Activated T-helper 2 cell treated with anti-CD3 and anti-CD28 coated beads, Interferon-gamma antibody, Interleukin-2, Interleukin-4, amounts not matched to agents 10 μg/mL and 5 μg/mL and 100 μg/mL, durations not matched to agents 14 hours and 24 hours and 36 hours (primary cell): ENCODE measurements around the gene ERC2. TPM values are rescaled to one million over a fixed set of nuclear protein-coding genes. Genes with fewer than 3 reads are reported as not detected.

ENCODE experiments used
- DNase-seq: peaks from one replicate; pipeline ENCODE4 v3.0.0; 2021; ENCODE audit warnings: low spot score
- H3K27ac Mint-ChIP-seq: one replicate; pipeline ENCODE4 v1.8.0; 2021; ENCODE audit warnings: mixed read lengths
- H3K27me3 Mint-ChIP-seq: one replicate; pipeline ENCODE4 v1.8.0; 2021; ENCODE audit warnings: low read depth, mixed read lengths
- H3K36me3 Mint-ChIP-seq: one replicate; pipeline ENCODE4 v1.8.0; 2021; ENCODE audit warnings: low read depth, mixed read lengths
- H3K4me1 Mint-ChIP-seq: one replicate; pipeline ENCODE4 v1.8.0; 2021; ENCODE audit warnings: low read depth, mixed read lengths
- H3K4me3 Mint-ChIP-seq: one replicate; pipeline ENCODE4 v1.8.0; 2021; ENCODE audit warnings: low read depth, mild to moderate bottlenecking, moderate library complexity, mixed read lengths
- H3K9me3 Mint-ChIP-seq: one replicate; pipeline ENCODE4 v1.8.0; 2021; ENCODE audit warnings: mixed read lengths
- intact Hi-C: fragments of 100-400 bp; cut with micrococcal nuclease; formaldehyde crosslinking; loops from one replicate; pipeline ENCODE4 v1.15.1; 2023
- total RNA-seq: library from RNA; stranded (reverse); gene quantifications from 2 replicates; pipeline ENCODE4 v1.2.3, GENCODE V29; 2022

ERC2 gene
- total RNA-seq, 1 donor from 2014 or later, result 0.09 TPM

DNA sequence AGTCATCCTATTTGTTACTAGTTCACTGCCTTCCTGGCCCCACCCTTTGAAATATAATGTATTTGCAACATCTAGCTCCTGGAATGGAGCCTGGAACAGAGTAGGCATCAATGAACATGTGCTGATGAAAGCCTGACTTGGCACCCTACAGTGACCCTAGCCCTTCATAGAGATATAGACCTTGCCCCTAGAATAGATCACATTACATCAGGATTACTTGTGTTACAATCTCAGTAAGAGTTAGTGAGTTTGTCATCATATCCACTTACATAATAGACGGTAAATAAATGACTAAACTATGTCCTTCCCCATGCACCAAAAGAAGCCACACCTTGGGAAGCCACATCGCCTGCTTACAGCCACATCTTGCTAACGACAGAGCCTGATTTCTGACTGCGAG, 870.6 kb downstream of the ERC2 start:
- no peak overlapping the region for H3K27ac Mint-ChIP-seq
- no peak for DNase-seq
- peaks cover 4% of the 10 kb centered on the region for H3K27me3 Mint-ChIP-seq
- H3K9me3 Mint-ChIP-seq, result no peaks in the 10 kb centered on the region
- intact Hi-C loops, result no loop called here
- no peaks in the 10 kb centered on the region for H3K4me1 Mint-ChIP-seq
- no peaks in the 10 kb centered on the region for H3K36me3 Mint-ChIP-seq
- H3K4me3 Mint-ChIP-seq, result no peak overlapping the region

DNA sequence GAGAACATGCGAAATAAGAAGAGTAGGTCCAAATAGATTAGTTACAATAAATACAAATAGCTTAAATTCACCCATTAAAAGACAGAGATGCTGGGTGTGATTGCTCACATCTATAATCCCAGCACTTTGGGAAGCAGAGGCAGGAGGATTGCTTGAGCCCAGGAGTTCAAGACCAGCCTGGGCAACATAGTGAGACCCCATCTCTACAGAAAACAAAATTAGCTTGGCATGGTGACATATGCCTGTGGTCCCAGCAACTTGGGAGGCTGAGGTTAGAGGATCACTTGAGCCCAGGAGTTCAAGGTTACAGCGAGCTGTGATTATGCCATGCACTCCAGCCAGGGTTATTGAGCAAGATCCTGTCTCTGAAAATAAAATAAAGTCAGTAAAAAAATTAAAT, 872.1 kb downstream of the ERC2 start:
- Mint-ChIP-seq H3K27ac (no peak overlapping the region), H3K4me3 (no peak overlapping the region), H3K9me3 (no peaks in the 10 kb centered on the region), H3K4me1 (no peaks in the 10 kb centered on the region), H3K27me3 (no peaks in the 10 kb centered on the region), H3K36me3 (no peaks in the 10 kb centered on the region)
- intact Hi-C loops, result no loop called here
- DNase-seq, result no peak

DNA sequence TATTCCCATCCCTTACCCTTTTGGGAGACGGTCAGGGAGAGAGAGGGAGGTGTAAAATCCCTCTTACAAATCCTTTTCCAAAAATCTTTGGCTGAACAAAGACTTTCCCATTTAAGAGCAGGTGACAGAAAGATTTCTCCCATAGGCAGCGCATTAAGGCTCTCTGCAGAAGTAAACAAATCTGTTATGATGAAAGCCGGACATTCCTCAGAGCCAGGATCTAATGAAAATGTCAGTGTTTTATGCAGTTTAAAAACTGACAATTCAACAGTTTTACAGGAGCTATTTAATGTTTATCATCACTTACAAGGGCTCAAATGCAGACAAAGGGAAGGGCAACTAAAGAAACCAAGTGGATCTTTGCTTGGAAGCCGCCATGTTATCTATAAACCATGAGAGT, 872.8 kb downstream of the ERC2 start:
- intact Hi-C loops, result no loop called here
- Mint-ChIP-seq H3K36me3 (no peaks in the 10 kb centered on the region), H3K4me3 (no peak overlapping the region), H3K27me3 (no peaks in the 10 kb centered on the region), H3K27ac (no peak overlapping the region), H3K4me1 (no peaks in the 10 kb centered on the region), H3K9me3 (no peaks in the 10 kb centered on the region)
- DNase-seq, result no peak

DNA sequence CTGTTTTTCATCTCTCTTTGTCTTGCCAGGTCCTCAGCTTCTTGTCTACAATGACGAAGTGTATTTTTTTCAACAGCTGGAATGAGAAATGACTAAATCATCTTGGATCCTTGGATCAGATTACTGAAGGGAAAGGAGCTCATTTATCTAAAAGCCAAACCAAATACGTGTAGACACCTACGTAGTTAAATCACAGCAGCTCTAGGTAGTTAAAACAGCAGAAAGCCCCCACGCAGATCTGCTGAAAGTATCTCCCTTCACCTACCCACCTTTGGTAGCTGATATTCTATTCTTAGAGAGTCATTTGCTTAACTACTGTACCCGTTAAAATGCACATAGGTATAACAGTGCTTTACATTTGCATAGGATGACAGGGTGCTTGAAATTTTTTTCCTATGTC, 875.7 kb downstream of the ERC2 start:
- DNase-seq, result no peak
- no peak overlapping the region for H3K27ac Mint-ChIP-seq
- no peak overlapping the region for H3K4me3 Mint-ChIP-seq
- H3K36me3 Mint-ChIP-seq, result no peaks in the 10 kb centered on the region
- intact Hi-C loops, result no loop called here
- no peaks in the 10 kb centered on the region for H3K9me3 Mint-ChIP-seq
- no peaks in the 10 kb centered on the region for H3K27me3 Mint-ChIP-seq
- no peaks in the 10 kb centered on the region for H3K4me1 Mint-ChIP-seq

DNA sequence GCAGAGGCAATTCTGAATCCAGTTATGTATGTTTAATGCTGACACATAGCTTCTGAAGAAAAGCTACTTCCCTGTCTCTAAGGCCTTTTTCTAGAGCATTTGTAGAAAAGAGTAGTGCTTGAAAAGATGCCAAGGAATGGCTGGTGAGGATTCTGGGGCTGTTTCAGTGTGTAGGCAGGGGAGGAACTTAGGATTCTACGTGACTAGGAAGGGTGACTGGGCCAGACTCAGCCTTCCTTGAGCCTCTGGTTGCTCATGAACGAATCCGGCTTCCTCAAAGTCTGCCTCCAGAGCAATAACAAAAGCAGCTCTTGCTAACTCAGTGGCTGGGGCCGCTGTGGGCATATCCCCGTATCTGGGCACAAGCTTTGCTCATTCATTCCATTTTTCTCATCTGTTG, 876.4 kb downstream of the ERC2 start:
- H3K27me3 Mint-ChIP-seq, result no peaks in the 10 kb centered on the region
- no peaks in the 10 kb centered on the region for H3K4me1 Mint-ChIP-seq
- H3K4me3 Mint-ChIP-seq, result no peak overlapping the region
- intact Hi-C loops, result no loop called here
- H3K9me3 Mint-ChIP-seq, result no peaks in the 10 kb centered on the region
- no peaks in the 10 kb centered on the region for H3K36me3 Mint-ChIP-seq
- H3K27ac Mint-ChIP-seq, result no peak overlapping the region
- DNase-seq, result no peak

DNA sequence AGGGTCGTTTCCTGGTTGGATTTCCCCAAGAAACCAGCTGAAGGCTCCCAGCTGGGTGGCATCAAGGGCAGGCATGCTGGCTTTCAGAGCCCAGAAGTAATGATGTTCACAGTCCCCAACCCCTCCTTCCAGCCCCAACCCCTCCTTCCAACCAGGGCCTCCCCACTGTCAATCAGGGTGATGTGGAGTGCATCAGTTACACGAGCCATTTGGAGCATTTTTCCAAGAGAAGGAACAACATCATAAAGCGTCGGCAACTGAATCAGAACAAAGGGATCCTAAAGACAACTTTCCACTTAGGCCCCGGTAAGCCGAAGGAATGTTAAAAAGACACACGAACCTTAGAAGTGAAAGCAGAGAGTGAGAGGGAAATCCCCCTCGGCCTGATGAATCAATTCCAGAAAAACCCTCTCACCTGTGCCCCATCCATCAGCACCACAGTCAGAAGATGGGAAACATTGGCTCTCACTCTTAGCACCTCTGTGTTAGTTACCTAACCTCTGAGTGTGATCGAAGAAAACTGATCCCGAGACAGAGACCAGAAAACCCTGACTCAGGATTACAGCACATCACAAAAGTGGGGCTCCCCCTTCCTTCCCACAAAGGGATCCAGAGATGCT, 880.0 kb downstream of the ERC2 start:
- intact Hi-C loops, result no loop called here
- Mint-ChIP-seq H3K27me3 (no peaks in the 10 kb centered on the region), H3K4me1 (no peaks in the 10 kb centered on the region), H3K27ac (no peak overlapping the region), H3K4me3 (no peak overlapping the region), H3K9me3 (no peaks in the 10 kb centered on the region), H3K36me3 (no peaks in the 10 kb centered on the region)
- DNase-seq, result no peak

DNA sequence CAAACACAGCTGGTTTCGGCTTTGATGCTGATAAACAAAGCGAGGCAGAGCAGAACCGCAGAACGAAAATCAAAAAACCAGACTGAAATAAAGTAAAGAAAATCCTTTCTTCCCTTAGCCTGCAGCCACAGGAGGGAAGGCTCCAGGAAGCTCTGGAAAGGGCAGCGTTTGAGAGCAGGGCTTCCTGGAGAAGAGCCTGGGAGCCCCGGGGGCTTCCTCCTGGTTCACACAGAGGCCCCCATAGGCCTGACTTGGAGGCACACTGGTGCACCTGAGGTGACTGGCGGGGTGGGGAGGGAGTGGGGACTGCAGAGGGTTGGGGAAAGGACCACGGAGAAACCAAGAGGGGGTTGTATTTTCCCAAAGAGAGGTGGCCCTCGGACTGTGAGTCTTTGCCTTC, 882.4 kb downstream of the ERC2 start:
- Mint-ChIP-seq H3K27ac (no peak overlapping the region), H3K27me3 (no peaks in the 10 kb centered on the region), H3K36me3 (no peaks in the 10 kb centered on the region), H3K9me3 (no peaks in the 10 kb centered on the region), H3K4me3 (no peak overlapping the region), H3K4me1 (no peaks in the 10 kb centered on the region)
- intact Hi-C loops, result no loop called here
- no peak for DNase-seq

DNA sequence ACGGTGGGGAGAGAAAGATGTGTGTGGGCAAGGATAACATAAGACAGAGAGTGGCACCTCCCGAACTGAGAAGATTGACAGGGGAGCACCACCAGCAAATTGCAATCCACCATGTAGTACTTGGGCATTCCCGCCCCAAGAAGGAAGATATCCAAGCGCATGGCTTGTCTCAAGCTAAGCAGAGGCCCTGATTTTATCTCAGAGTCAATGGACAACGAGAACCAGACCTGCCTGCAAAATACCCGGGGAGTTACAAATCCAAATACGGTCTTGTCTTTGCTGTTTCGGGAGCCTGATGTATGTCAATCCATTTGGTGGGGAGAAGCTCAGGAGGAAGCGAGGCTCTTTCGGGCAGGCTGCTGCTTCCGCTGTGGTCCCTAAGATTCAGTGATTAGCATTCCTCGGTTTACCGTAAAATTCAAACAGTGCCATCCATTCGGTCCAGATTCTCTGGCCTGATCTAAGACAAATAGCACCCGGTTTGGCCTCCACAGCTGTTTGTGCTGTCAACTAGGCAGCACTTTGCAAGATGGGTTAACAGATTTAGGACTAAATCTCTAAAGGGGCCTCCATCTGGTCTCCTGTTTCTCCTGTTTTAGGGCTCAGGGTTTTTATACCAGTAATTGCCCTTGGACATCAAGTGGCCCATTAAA, 883.4 kb downstream of the ERC2 start:
- H3K36me3 Mint-ChIP-seq, result no peaks in the 10 kb centered on the region
- H3K4me3 Mint-ChIP-seq, result no peak overlapping the region
- intact Hi-C loops, result no loop called here
- no peak overlapping the region for H3K27ac Mint-ChIP-seq
- H3K4me1 Mint-ChIP-seq, result no peaks in the 10 kb centered on the region
- H3K27me3 Mint-ChIP-seq, result no peaks in the 10 kb centered on the region
- no peaks in the 10 kb centered on the region for H3K9me3 Mint-ChIP-seq
- DNase-seq, result no peak

DNA sequence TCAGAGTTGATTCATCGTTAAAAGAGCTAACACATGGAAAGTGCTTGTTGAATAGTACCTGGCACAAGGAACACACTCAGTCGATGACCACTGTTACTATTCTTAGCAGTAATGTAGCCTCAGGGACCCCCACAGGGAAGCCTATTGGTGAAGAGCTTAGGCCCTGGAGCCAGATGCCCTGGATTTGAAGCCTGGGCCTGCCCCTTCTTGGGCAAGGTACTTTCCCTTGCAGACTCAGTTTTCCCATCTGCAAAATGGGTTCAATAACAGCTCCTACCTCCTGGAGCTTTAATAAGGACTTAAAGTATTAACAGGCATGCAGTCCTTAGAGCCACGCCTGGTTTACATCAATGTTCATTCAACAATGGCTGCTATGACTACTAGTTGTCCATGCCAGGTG, 884.2 kb downstream of the ERC2 start:
- no peak for DNase-seq
- no peaks in the 10 kb centered on the region for H3K9me3 Mint-ChIP-seq
- no peaks in the 10 kb centered on the region for H3K4me1 Mint-ChIP-seq
- no peaks in the 10 kb centered on the region for H3K36me3 Mint-ChIP-seq
- intact Hi-C loops, result no loop called here
- no peaks in the 10 kb centered on the region for H3K27me3 Mint-ChIP-seq
- no peak overlapping the region for H3K4me3 Mint-ChIP-seq
- no peak overlapping the region for H3K27ac Mint-ChIP-seq

DNA sequence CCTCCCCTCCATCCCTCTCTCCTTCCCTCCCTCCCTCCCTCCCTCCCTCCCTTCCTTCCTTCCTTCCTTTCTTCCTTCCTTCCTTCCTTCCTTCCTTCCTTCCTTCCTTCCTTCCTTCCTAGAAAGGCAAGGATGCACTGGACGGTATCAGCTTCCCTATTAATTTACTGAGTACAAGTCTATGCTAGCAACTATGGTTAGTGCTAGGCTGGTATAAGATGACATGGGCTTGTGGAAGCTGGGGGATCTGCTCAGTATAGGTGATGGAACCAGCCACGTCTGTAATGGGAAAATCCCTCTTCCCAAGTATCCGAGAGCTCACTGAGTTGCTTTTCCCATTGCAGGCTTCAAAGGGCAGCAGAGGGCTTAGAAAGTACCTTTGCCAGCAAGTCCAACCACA, 884.8 kb downstream of the ERC2 start:
- H3K27ac Mint-ChIP-seq, result no peak overlapping the region
- H3K9me3 Mint-ChIP-seq, result no peaks in the 10 kb centered on the region
- no peaks in the 10 kb centered on the region for H3K27me3 Mint-ChIP-seq
- DNase-seq, result no peak
- no peaks in the 10 kb centered on the region for H3K36me3 Mint-ChIP-seq
- H3K4me3 Mint-ChIP-seq, result no peak overlapping the region
- intact Hi-C loops, result no loop called here
- no peaks in the 10 kb centered on the region for H3K4me1 Mint-ChIP-seq

DNA sequence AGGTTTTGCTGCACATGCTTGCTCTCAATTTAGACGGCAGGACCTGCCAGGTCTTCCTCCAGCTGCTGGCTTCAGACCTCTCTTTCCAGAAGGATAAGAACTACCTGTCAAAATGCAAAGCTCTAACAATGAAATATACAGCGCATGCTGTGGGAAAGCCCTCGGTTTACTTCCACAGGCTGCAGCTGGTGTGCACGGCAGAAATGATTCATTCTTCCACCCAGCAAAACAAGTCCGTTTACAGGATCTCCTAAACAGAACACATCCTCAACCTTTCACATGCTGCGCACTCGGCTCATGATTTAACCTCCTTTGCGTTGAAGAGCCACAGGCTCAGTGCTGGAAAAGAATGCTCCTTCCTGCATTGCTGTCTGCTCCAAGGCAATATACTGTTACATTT, 888.8 kb downstream of the ERC2 start:
- Mint-ChIP-seq H3K9me3 (no peaks in the 10 kb centered on the region), H3K36me3 (no peaks in the 10 kb centered on the region), H3K27me3 (no peaks in the 10 kb centered on the region), H3K4me1 (no peaks in the 10 kb centered on the region), H3K4me3 (no peak overlapping the region), H3K27ac (no peak overlapping the region)
- intact Hi-C loops, result no loop called here
- no peak for DNase-seq

DNA sequence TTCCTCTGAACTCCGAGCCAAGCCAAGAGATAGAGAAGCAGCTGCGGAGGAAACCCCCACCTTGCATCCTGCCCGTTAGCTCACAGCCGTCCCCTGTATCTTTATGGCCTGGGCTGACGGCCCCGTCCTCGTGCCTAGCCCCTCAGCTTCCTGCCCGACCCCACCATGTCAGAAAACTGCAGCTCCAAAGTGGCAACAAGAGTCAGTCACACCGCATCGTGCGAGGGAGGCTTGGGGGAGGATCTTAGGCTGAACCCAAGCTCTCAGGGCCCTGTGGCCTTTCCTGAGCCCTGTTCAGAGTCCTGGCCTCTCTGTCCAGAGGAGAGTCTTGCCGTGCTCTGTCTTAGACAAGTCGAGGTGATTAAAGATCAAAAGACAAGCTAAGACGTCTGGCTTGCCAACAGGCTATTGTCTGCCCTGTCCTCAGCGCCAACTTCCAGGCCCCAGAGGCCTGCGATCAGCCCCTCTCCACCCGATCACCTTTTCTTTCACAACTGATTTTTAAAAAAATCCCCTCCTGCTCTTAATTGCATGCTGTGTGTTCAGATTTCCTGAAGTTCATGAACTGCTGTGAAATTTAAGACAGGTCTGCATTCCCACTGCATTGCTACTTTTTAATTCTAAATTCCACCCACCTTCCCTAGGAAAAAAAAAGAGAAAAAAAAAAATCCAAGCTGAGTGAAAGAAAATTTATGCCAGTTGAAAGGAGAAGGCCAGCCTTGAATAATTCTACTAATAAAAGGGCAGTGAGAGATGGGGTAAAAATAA, 891.5 kb downstream of the ERC2 start:
- Mint-ChIP-seq H3K27ac (no peak overlapping the region), H3K4me3 (no peak overlapping the region), H3K4me1 (no peaks in the 10 kb centered on the region), H3K36me3 (no peaks in the 10 kb centered on the region), H3K9me3 (no peaks in the 10 kb centered on the region), H3K27me3 (no peaks in the 10 kb centered on the region)
- intact Hi-C loops, result no loop called here
- DNase-seq, result no peak

DNA sequence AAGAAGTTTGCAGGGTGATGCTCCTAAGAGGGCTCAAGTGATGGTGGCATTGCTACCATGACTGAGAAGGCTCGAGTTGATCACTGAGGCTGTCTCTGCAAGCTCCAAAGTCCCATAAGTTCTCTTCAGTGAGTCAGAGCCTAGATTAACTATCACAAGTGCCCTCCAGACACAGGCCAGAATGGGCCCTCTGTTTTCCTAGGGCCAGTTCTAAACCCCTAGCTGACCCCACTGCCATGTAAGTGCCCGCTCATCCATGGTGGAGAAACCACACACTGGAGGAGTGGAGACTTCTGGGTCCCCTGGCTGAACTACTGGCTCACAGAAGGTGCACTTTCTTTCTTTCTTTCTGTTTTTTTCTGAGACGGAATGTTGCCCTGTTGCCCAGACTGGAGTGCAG, 893.6 kb downstream of the ERC2 start:
- H3K27ac Mint-ChIP-seq, result no peak overlapping the region
- intact Hi-C loops, result no loop called here
- DNase-seq, result no peak
- no peaks in the 10 kb centered on the region for H3K27me3 Mint-ChIP-seq
- H3K4me3 Mint-ChIP-seq, result no peak overlapping the region
- H3K4me1 Mint-ChIP-seq, result no peaks in the 10 kb centered on the region
- no peaks in the 10 kb centered on the region for H3K9me3 Mint-ChIP-seq
- H3K36me3 Mint-ChIP-seq, result no peaks in the 10 kb centered on the region
